ENCODE data around the gene KRT77. TPM values are rescaled to one million over a fixed set of nuclear protein-coding genes. Genes with fewer than 3 reads are reported as not detected.
A peak's percentile ranks its signal among the peaks of the same experiment; 100 is the strongest.
"Not testable (repeated sequence)": the region's sequence is repeated elsewhere in the genome, so short reads cannot be mapped to it uniquely, and the experiment has no call there.

KRT77 gene
- total and polyA plus RNA-seq, 5 donors from 2014 or later = not detected

DNA sequence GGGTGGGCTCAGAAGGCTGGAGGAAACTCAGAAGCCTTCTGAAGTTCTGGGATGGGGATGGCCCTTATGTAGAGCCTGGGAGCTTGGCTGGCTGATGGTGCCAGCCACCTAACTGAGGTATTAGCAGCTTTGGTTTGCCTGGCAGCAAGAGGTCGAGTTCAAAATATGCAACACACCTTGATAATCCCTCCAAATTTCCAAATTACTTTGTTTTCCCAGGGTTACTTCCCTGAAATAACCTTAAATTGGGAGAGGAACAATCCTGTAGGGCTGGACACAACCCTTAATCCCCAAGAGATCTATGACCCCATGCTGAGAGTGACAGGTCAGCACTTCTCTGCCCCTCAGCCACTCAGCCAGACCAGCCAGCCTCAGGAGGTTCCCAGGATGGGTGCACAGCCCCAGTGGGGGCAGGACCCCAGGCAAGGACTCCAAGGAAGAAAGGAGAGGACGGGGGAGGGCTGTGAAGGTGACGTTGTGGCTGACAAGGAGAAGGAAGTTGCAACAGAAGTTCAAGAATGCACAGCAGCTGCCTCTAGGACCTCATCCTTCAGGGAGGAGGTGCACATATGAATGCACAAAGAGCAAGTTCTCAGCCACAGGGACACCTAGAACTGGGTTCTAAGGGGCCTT is 18.6 kb upstream of the KRT77 start:
- Mint-ChIP-seq H3K27me3 (peaks cover 26% of the 10 kb centered on the region), H3K4me3 (no peak overlapping the region), H3K36me3 (no peaks in the 10 kb centered on the region), H3K9me3 (no peaks in the 10 kb centered on the region), H3K4me1 (no peaks in the 10 kb centered on the region), H3K27ac (no peak overlapping the region)
- H3K9me3 ChIP-seq (ENCODE audit: control insufficient read depth in 2 of 2, low read length in 2 of 2) = no peaks in the 10 kb centered on the region
- DNase-seq = no peak
- no peak overlapping the region for H3K27ac ChIP-seq (ENCODE audit: insufficient read depth, low read length, poor library complexity, severe bottlenecking)
- no peak for ATAC-seq (ENCODE audit: low read depth in 2 of 2)
- H3K36me3 ChIP-seq (ENCODE audit: control insufficient read depth, insufficient read depth, low read length) = no peaks in the 10 kb centered on the region
- no peak overlapping the region for H3K4me3 ChIP-seq (ENCODE audit: low read depth, low read length)
- no peaks in the 10 kb centered on the region for H3K4me1 ChIP-seq (ENCODE audit: control insufficient read depth, insufficient read depth, low read length, poor library complexity, severe bottlenecking)
- H3K27me3 ChIP-seq (ENCODE audit: control insufficient read depth, insufficient read depth, low read length) = no peaks in the 10 kb centered on the region

DNA sequence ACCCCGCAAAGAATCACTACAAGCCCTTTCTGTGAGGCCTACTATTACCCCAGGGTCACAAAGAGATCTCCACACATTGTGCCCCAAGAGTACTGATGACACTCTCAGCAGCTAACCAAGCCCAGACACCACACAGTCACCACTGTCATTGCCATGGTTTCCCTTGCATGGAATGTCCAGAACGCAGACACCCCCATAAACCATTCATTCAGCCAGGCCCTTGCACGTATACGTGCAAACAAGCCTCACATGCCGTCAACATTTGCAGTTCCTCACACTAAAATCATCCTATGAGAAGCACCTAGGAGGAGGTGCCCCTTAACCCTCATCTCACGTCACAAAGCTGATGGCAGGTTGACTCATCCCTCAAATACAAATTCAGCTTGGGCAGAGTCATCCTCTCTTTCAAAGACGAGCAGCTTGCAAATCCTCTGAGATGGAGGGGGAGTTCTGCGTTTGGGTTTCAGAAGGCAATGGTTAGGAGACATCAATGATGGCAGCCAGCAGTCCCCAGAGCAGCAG is 17.1 kb upstream of the KRT77 start:
- H3K27me3 Mint-ChIP-seq = peaks cover 41% of the 10 kb centered on the region
- H3K4me1 Mint-ChIP-seq = no peaks in the 10 kb centered on the region
- ATAC-seq (ENCODE audit: low read depth in 2 of 2) (no peak), DNase-seq (no peak)
- no peaks in the 10 kb centered on the region for H3K9me3 Mint-ChIP-seq
- no peaks in the 10 kb centered on the region for H3K4me1 ChIP-seq (ENCODE audit: control insufficient read depth, insufficient read depth, low read length, poor library complexity, severe bottlenecking)
- H3K4me3 Mint-ChIP-seq = no peak overlapping the region
- H3K36me3 Mint-ChIP-seq = no peaks in the 10 kb centered on the region
- no peak overlapping the region for H3K27ac Mint-ChIP-seq
- no peaks in the 10 kb centered on the region for H3K36me3 ChIP-seq (ENCODE audit: control insufficient read depth, insufficient read depth, low read length)
- no peaks in the 10 kb centered on the region for H3K9me3 ChIP-seq (ENCODE audit: control insufficient read depth in 2 of 2, low read length in 2 of 2)
- peaks cover 3% of the 10 kb centered on the region for H3K27me3 ChIP-seq (ENCODE audit: control insufficient read depth, insufficient read depth, low read length)
- H3K4me3 ChIP-seq (ENCODE audit: low read depth, low read length) = no peak overlapping the region
- no peak overlapping the region for H3K27ac ChIP-seq (ENCODE audit: insufficient read depth, low read length, poor library complexity, severe bottlenecking)

DNA sequence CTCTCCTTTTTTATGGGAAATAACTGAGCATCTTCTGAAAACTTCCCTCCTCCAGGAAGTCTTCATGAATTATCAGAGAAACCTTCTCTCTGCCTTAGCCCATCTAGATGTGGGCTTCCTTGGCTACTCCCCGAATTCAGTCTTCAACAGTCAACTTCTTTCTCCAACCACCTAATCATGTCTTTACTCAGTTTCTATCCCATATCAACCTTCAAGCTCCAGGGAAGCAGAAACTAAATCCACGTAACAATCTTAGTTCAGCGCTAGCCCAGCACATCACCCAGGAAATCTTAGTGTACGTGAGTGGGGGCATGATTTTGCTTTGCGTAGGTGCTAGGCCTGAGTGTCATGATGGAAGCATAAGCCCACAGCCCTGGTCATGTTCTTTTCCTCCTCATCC is 12.7 kb upstream of the KRT77 start:
- peaks cover 0 to 3% (median 0%) of the 10 kb centered on the region in 7 donors for H3K9me3 Mint-ChIP-seq
- Histone ChIP-seq H3K27me3 (ENCODE audit: control insufficient read depth, insufficient read depth, low read length) (peaks cover 14% of the 10 kb centered on the region), H3K4me1 (ENCODE audit: control insufficient read depth, insufficient read depth, low read length, poor library complexity, severe bottlenecking) (no peaks in the 10 kb centered on the region), H3K27ac (ENCODE audit: insufficient read depth, low read length, poor library complexity, severe bottlenecking) (no peak overlapping the region), H3K36me3 (ENCODE audit: control insufficient read depth, insufficient read depth, low read length) (no peaks in the 10 kb centered on the region), H3K4me3 (ENCODE audit: low read depth, low read length) (no peak overlapping the region), H3K9me3 (ENCODE audit: control insufficient read depth in 2 of 2, low read length in 2 of 2) (no peaks in the 10 kb centered on the region)
- peaks cover 0 to 7% (median 1%) of the 10 kb centered on the region in 4 donors for H3K4me1 Mint-ChIP-seq
- H3K36me3 Mint-ChIP-seq = no peaks in the 10 kb centered on the region
- H3K27me3 Mint-ChIP-seq = peaks cover 50% of the 10 kb centered on the region
- no peak overlapping the region for H3K27ac Mint-ChIP-seq
- no peak for ATAC-seq (ENCODE audit: low read depth in 2 of 2)
- no peak overlapping the region for H3K4me3 Mint-ChIP-seq
- no peak for DNase-seq

DNA sequence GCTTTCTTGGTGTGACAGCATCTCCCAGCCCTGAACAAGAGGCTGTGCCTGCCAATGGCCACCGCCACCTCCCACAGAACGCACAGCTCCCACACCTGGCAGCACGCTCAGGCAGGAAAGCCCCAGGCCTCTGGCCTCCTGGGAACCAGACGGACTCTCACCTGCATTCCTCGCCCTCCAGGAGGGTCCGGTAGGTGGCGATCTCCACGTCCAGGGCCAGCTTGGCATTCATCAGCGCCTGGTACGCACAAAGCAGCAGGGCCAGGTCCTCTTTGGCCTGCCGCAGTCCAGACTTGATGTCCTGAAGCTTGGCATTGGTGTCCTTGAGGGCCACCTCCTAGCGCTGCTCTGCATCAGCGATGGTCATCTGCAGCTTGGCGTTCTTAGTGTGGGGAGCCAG is 12.1 kb upstream of the KRT77 start:
- H3K4me3 Mint-ChIP-seq = no peak overlapping the region

DNA sequence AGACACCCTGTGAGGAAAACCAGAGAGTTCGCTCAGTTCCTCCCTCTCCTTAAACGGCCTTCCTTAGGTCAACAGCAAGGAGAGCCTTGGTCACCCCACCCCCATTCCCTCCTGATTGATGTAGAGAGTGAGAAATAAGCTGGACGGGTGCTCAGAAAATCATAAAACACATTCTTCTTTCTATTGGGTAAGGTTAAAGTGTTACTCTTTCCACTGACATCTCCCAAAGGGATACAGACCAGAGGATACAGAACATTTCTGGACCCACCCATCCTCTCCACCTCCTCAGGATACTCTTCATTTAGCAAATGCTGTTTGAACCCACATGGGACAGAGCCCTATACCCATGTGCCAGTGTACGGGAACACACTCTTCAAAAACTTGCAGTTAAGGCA is 11.6 kb upstream of the KRT77 start:
- H3K4me3 ChIP-seq (ENCODE audit: low read depth, low read length) = no peak overlapping the region
- no peak overlapping the region for H3K27ac ChIP-seq (ENCODE audit: insufficient read depth, low read length, poor library complexity, severe bottlenecking)
- no peaks in the 10 kb centered on the region for H3K4me1 ChIP-seq (ENCODE audit: control insufficient read depth, insufficient read depth, low read length, poor library complexity, severe bottlenecking)
- Mint-ChIP-seq H3K9me3 (peaks cover 0 to 3% (median 0%) of the 10 kb centered on the region in 7 donors), H3K27ac (no peak overlapping the region), H3K36me3 (no peaks in the 10 kb centered on the region), H3K4me1 (peaks cover 0 to 7% (median 1%) of the 10 kb centered on the region in 4 donors), H3K27me3 (peaks cover 52% of the 10 kb centered on the region), H3K4me3 (peak overlapping the region in 1 of 4 donors; percentile 39)
- peaks cover 14% of the 10 kb centered on the region for H3K27me3 ChIP-seq (ENCODE audit: control insufficient read depth, insufficient read depth, low read length)
- DNase-seq = no peak
- no peaks in the 10 kb centered on the region for H3K9me3 ChIP-seq (ENCODE audit: control insufficient read depth in 2 of 2, low read length in 2 of 2)
- no peak for ATAC-seq (ENCODE audit: low read depth in 2 of 2)
- no peaks in the 10 kb centered on the region for H3K36me3 ChIP-seq (ENCODE audit: control insufficient read depth, insufficient read depth, low read length)

More for the DNA sequence above, 12.1 kb upstream of the KRT77 start:
- no peaks in the 10 kb centered on the region for H3K36me3 Mint-ChIP-seq
- ATAC-seq (ENCODE audit: low read depth in 2 of 2) (no peak), DNase-seq (no peak)
- H3K27me3 ChIP-seq (ENCODE audit: control insufficient read depth, insufficient read depth, low read length) = peaks cover 14% of the 10 kb centered on the region
- H3K9me3 ChIP-seq (ENCODE audit: control insufficient read depth in 2 of 2, low read length in 2 of 2) = no peaks in the 10 kb centered on the region
- H3K27me3 Mint-ChIP-seq = peaks cover 55% of the 10 kb centered on the region
- no peak overlapping the region for H3K4me3 ChIP-seq (ENCODE audit: low read depth, low read length)
- H3K36me3 ChIP-seq (ENCODE audit: control insufficient read depth, insufficient read depth, low read length) = no peaks in the 10 kb centered on the region
- peaks cover 0 to 3% (median 0%) of the 10 kb centered on the region in 7 donors for H3K9me3 Mint-ChIP-seq
- no peaks in the 10 kb centered on the region for H3K4me1 ChIP-seq (ENCODE audit: control insufficient read depth, insufficient read depth, low read length, poor library complexity, severe bottlenecking)
- no peak overlapping the region for H3K27ac Mint-ChIP-seq
- H3K27ac ChIP-seq (ENCODE audit: insufficient read depth, low read length, poor library complexity, severe bottlenecking) = no peak overlapping the region
- peaks cover 0 to 7% (median 1%) of the 10 kb centered on the region in 4 donors for H3K4me1 Mint-ChIP-seq

DNA sequence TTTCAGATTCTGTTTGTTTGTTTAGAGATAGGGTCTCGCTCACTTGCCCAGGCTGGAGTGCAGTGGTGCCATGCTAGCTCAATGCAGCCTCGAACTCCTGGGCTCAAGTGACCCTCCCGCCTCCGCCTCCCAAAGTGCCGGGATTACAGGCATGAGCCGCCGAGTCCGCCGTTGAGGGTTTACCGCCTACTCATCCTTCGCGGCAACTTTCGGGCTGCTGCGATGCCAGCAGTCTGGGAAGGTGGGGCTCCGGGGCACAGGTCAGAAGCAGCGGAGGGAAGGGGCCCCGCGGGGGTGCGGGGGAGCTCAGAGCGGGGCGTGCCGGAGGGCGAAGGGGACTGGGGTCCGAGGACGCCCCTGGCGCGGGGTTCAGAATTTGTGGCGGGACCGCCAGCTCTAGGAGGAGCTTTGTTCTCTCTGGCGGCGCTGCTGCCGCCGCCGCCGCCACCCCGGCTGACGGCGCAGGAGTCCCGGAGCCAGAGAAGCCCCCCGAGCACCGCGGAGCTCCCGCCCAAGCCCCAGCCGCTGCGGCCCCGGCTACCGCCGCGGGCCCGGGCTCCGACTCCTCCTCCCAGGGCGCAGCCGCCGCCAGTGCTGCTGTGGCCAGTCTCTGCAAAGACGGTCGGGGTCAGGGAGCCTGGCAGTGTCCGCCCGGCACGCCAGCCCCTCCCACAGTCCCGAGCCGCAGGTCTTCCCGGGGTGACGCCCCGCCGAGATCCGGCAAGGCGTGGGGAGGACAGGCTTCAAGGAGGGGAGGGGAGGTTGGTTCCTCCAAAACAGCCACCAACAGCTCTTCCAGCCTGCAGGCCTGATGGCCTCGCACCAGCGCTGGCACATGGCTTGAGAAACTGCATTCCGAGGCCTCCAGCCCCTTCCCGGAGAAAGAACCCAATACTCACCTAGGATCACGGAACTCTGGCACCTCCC is 10.9 kb upstream of the KRT77 start:
- H3K27me3 Mint-ChIP-seq = peaks cover 50% of the 10 kb centered on the region
- DNase-seq (no peak), ATAC-seq (ENCODE audit: low read depth in 2 of 2) (no peak)
- H3K4me3 Mint-ChIP-seq = peak overlapping the region in 2 of 4 donors; percentile 35 to 68
- H3K27ac ChIP-seq (ENCODE audit: insufficient read depth, low read length, poor library complexity, severe bottlenecking) = no peak overlapping the region
- no peak overlapping the region for H3K27ac Mint-ChIP-seq
- peaks cover 14% of the 10 kb centered on the region for H3K27me3 ChIP-seq (ENCODE audit: control insufficient read depth, insufficient read depth, low read length)
- H3K9me3 Mint-ChIP-seq = peaks cover 0 to 3% (median 0%) of the 10 kb centered on the region in 7 donors
- H3K36me3 Mint-ChIP-seq = no peaks in the 10 kb centered on the region
- H3K4me3 ChIP-seq (ENCODE audit: low read depth, low read length) = no peak overlapping the region
- no peaks in the 10 kb centered on the region for H3K4me1 ChIP-seq (ENCODE audit: control insufficient read depth, insufficient read depth, low read length, poor library complexity, severe bottlenecking)
- peaks cover 0 to 7% (median 1%) of the 10 kb centered on the region in 4 donors for H3K4me1 Mint-ChIP-seq
- no peaks in the 10 kb centered on the region for H3K9me3 ChIP-seq (ENCODE audit: control insufficient read depth in 2 of 2, low read length in 2 of 2)
- no peaks in the 10 kb centered on the region for H3K36me3 ChIP-seq (ENCODE audit: control insufficient read depth, insufficient read depth, low read length)

DNA sequence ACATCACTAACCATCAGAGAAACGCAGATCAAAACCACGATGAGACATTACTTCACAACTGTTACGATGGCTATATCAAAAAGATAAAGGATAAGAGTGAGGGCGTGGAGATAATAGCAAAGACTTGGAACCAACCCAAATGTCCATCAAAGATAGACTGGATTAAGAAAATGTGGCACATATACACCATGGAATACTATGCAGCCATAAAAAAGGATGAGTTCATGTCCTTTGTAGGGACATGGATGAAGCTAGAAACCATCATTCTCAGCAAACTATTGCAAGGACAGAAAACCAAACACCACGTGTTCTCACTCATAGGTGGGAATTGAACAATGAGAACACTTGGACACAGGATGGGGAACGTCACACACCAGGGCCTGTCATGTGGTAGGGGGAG is 8.8 kb upstream of the KRT77 start:
- not testable (repeated sequence) for H3K4me3 Mint-ChIP-seq; H3K36me3 Mint-ChIP-seq; H3K4me3 ChIP-seq (ENCODE audit: low read depth, low read length); H3K9me3 ChIP-seq (ENCODE audit: control insufficient read depth in 2 of 2, low read length in 2 of 2); H3K36me3 ChIP-seq (ENCODE audit: control insufficient read depth, insufficient read depth, low read length); DNase-seq; H3K27ac ChIP-seq (ENCODE audit: insufficient read depth, low read length, poor library complexity, severe bottlenecking); H3K4me1 ChIP-seq (ENCODE audit: control insufficient read depth, insufficient read depth, low read length, poor library complexity, severe bottlenecking); ATAC-seq (ENCODE audit: low read depth in 2 of 2); H3K27ac Mint-ChIP-seq; H3K9me3 Mint-ChIP-seq
- Mint-ChIP-seq H3K4me1 (peaks cover 0 to 21% (median 1%) of the 10 kb centered on the region in 4 donors), H3K27me3 (peaks cover 38% of the 10 kb centered on the region)
- peaks cover 14% of the 10 kb centered on the region for H3K27me3 ChIP-seq (ENCODE audit: control insufficient read depth, insufficient read depth, low read length)

Data from CD4-positive, CD25-positive, alpha-beta regulatory T cell (primary cell).